Fibroblast of lung (primary cell): ENCODE results near the gene FSIP1. TPM values are rescaled to one million over a fixed set of nuclear protein-coding genes. Genes with fewer than 3 reads are reported as not detected.

ENCODE experiments used
- DNase-seq, 2 donors: peaks; one replicate each; pipeline versions ENCODE4 v3.0.0 to v3.0.0-alpha.2; 2010; ENCODE audit warnings: low read depth in 2 of 2
- H2AFZ ChIP-seq: 2 replicates; pipeline ENCODE4 v1.5.1; 2012; ENCODE audit warnings: low read length, control low read depth, inconsistent platforms
- H3K27ac ChIP-seq: 2 replicates; pipeline ENCODE4 v1.5.1; 2011; ENCODE audit warnings: low read length, control low read depth; ENCODE audit not compliant: insufficient read depth
- H3K27me3 ChIP-seq: 2 replicates; pipeline ENCODE4 v1.5.1; 2011; ENCODE audit warnings: mild to moderate bottlenecking, low read length; ENCODE audit not compliant: control insufficient read depth, insufficient read depth
- H3K36me3 ChIP-seq: 2 replicates; pipeline ENCODE4 v1.5.1; 2011; ENCODE audit warnings: low read length; ENCODE audit not compliant: control insufficient read depth, insufficient read depth
- H3K4me1 ChIP-seq: 2 replicates; pipeline ENCODE4 v1.5.1; 2011; ENCODE audit warnings: low read length; ENCODE audit not compliant: control insufficient read depth, insufficient read depth; ENCODE audit errors: extremely low read depth
- H3K4me2 ChIP-seq: 2 replicates; pipeline ENCODE4 v1.5.1; 2011; ENCODE audit warnings: low read length, control low read depth; ENCODE audit not compliant: insufficient read depth; ENCODE audit errors: extremely low read depth
- H3K4me3 ChIP-seq, 4 experiments: fragments of 200-600 bp in 1 of 4; sonication (generic) in 1 of 4; replicated peaks in 1 of 4; 2 replicates each; pipeline ENCODE4 v1.5.1; 2011 to 2016; ENCODE audit warnings: low read length in 4 of 4, low read depth in 3 of 4, mild to moderate bottlenecking in 3 of 4, control low read depth in 2 of 4, inconsistent platforms in 1 of 4, mixed read lengths in 1 of 4; ENCODE audit not compliant: insufficient read depth in 1 of 4; ENCODE audit errors: control extremely low read depth in 1 of 4
- H3K79me2 ChIP-seq: 2 replicates; pipeline ENCODE4 v1.5.1; 2012; ENCODE audit warnings: mild to moderate bottlenecking, low read length, inconsistent platforms; ENCODE audit not compliant: control insufficient read depth, insufficient read depth
- H3K9ac ChIP-seq: 2 replicates; pipeline ENCODE4 v1.5.1; 2011; ENCODE audit warnings: mild to moderate bottlenecking, low read length, control low read depth; ENCODE audit not compliant: insufficient read depth
- H3K9me3 ChIP-seq: 2 replicates; pipeline ENCODE4 v1.5.1; 2012; ENCODE audit warnings: low read depth, low read length; ENCODE audit not compliant: control insufficient read depth, insufficient read depth
- H4K20me1 ChIP-seq: 2 replicates; pipeline ENCODE4 v1.5.1; 2011; ENCODE audit warnings: low read length; ENCODE audit not compliant: control insufficient read depth, insufficient read depth; ENCODE audit errors: extremely low read depth
- CTCF ChIP-seq, 2 donors: IDR thresholded peaks in 1 of 2; conservative IDR thresholded peaks in 1 of 2; 1 replicate in 1 of 2; 2 replicates in 1 of 2; pipeline ENCODE4 v1.5.1; 2011 to 2012; ENCODE audit warnings: low read length in 2 of 2, control low read depth in 1 of 2, inconsistent platforms in 1 of 2, low read depth in 1 of 2, mild to moderate bottlenecking in 1 of 2
- EZH2 ChIP-seq: IDR thresholded peaks from 2 replicates; pipeline ENCODE4 v1.5.1; 2012; ENCODE audit warnings: low read length, control low read depth, mild to moderate bottlenecking; ENCODE audit errors: missing control alignments
- polyA plus RNA-seq, 2 donors: library from polyadenylated mRNA; depleted of rRNA in 1 of 2; stranded (reverse) in 1 of 2; unstranded in 1 of 2; fragments of >200 nt; gene quantifications; 2 replicates each; pipeline ENCODE4 v1.2.1, GENCODE V29; 2011 to 2012; ENCODE audit warnings: missing spikeins in 1 of 2
- total RNA-seq: library from RNA; depleted of rRNA; stranded (reverse); fragments of >200 nt; gene quantifications from 2 replicates; pipeline ENCODE4 v1.2.1, GENCODE V29; 2014

The FSIP1 gene
- total and polyA plus RNA-seq, 2 donors (not counting 1 experiment from before 2014, with no cell fraction given): 0.50 to 5.1 TPM

- Histone ChIP-seq H3K27ac (no peak overlapping the region), H3K27me3 (no peaks in the 10 kb centered on the region), H2AFZ (no peak overlapping the region), H4K20me1 (no peaks in the 10 kb centered on the region), H3K4me2 (no peak overlapping the region), H3K9me3 (no peaks in the 10 kb centered on the region), H3K79me2 (no peaks in the 10 kb centered on the region), H3K36me3 (no peaks in the 10 kb centered on the region), H3K9ac (no peak overlapping the region), H3K4me3 (no peak overlapping the region), H3K4me1 (no peaks in the 10 kb centered on the region)
- peak; percentile 28 to 33 for DNase-seq
- TF ChIP-seq CTCF (conservative IDR thresholded peaks at IDR 0.05 in 1 of 2, IDR thresholded peaks at IDR 0.05 in 1 of 2; ENCODE audit: low read depth in 1 of 2, low read length in 2 of 2) (no peak), EZH2 (no peak)
Measured at GRCh38 chr15:39663704-39664250, 118.9 kb downstream of the FSIP1 start.

GRCh38 chr15:39661776-39662175 lies 120.9 kb downstream of the FSIP1 start:
- Histone ChIP-seq H4K20me1 (no peaks in the 10 kb centered on the region), H3K27me3 (no peaks in the 10 kb centered on the region), H3K4me1 (peaks cover 2% of the 10 kb centered on the region), H3K9me3 (no peaks in the 10 kb centered on the region), H3K36me3 (no peaks in the 10 kb centered on the region), H3K4me2 (no peak overlapping the region), H2AFZ (no peak overlapping the region), H3K79me2 (no peaks in the 10 kb centered on the region), H3K9ac (no peak overlapping the region), H3K4me3 (no peak overlapping the region), H3K27ac (no peak overlapping the region)
- peak in 1 of 2 donors; percentile 39 for DNase-seq
- TF ChIP-seq EZH2: no peak
- TF ChIP-seq CTCF (conservative IDR thresholded peaks at IDR 0.05 in 1 of 2, IDR thresholded peaks at IDR 0.05 in 1 of 2; ENCODE audit: low read depth in 1 of 2, low read length in 2 of 2): no peak

- Histone ChIP-seq H3K4me1 (peaks cover 2% of the 10 kb centered on the region), H3K79me2 (no peaks in the 10 kb centered on the region), H2AFZ (no peak overlapping the region), H3K36me3 (no peaks in the 10 kb centered on the region), H3K4me3 (no peak overlapping the region), H4K20me1 (no peaks in the 10 kb centered on the region), H3K9ac (no peak overlapping the region), H3K4me2 (no peak overlapping the region), H3K27me3 (no peaks in the 10 kb centered on the region), H3K9me3 (no peaks in the 10 kb centered on the region), H3K27ac (no peak overlapping the region)
- DNase-seq: no peak
- no peak for TF ChIP-seq CTCF (conservative IDR thresholded peaks at IDR 0.05 in 1 of 2, IDR thresholded peaks at IDR 0.05 in 1 of 2; ENCODE audit: low read depth in 1 of 2, low read length in 2 of 2)
- TF ChIP-seq EZH2: no peak
Measured at GRCh38 chr15:39658740-39659139, 123.9 kb downstream of the FSIP1 start.
